Panc1 (cell line): ENCODE measurements around the gene BOD1. TPM values are rescaled to one million over a fixed set of nuclear protein-coding genes. Genes with fewer than 3 reads are reported as not detected.
"Not testable (repeated sequence)": the region's sequence is repeated elsewhere in the genome, so short reads cannot be mapped to it uniquely, and the experiment has no call there.

Experiments used
- ATAC-seq: fragments of 200-7000 bp; cut with Tn5 transposase; 2 replicates; pipeline ENCODE4 v1.9.1; 2020; ENCODE audit warnings: mild to moderate bottlenecking, moderate library complexity
- BruUV-seq: library from RNA; stranded (reverse); fragments of 400-500 nt; replicated peaks from 2 replicates; lab custom pipeline; 2021; lab: Mats Ljungman, UMichigan
- CTCF ChIA-PET: fragments of 300-600 bp; sonication (Branson Sonifier 250); formaldehyde crosslinking; loops from one replicate; lab custom pipeline; 2022; ENCODE audit warnings: antibody characterized with exemption; lab: Charles Lee
- POLR2A ChIA-PET: fragments of 300-600 bp; sonication (Branson Sonifier 250); formaldehyde crosslinking; loops from one replicate; lab custom pipeline; 2022; ENCODE audit warnings: antibody characterized with exemption; lab: Charles Lee
- DNase-seq: peaks from one replicate; pipeline ENCODE4 v3.0.0-alpha.2; 2010; ENCODE audit warnings: low read depth, low spot score
- H3K27ac ChIP-seq: 2 replicates; pipeline ENCODE4 v1.5.1; 2011; ENCODE audit warnings: mild to moderate bottlenecking, low read length, inconsistent platforms
- H3K27me3 ChIP-seq: fragments of 200-500 bp; sonication (Bioruptor generic); 2 replicates; pipeline ENCODE4 v1.6.0; 2014; ENCODE audit warnings: low read length, inconsistent platforms; ENCODE audit not compliant: control insufficient read depth, insufficient read depth
- H3K36me3 ChIP-seq: fragments of 200-500 bp; sonication (Bioruptor generic); 2 replicates; pipeline ENCODE4 v1.5.1; 2014; ENCODE audit warnings: inconsistent platforms, mild to moderate bottlenecking, low read length, moderate library complexity; ENCODE audit not compliant: control insufficient read depth, insufficient read depth
- H3K4me1 ChIP-seq: 2 replicates; pipeline ENCODE4 v1.5.1; 2011; ENCODE audit warnings: inconsistent platforms, mild to moderate bottlenecking, low read length, moderate library complexity; ENCODE audit not compliant: control insufficient read depth, insufficient read depth
- H3K4me3 ChIP-seq, 2 experiments: 2 replicates each; pipeline ENCODE4 v1.5.1; 2011 to 2012; ENCODE audit warnings: low read depth in 2 of 2, low read length in 2 of 2, mild to moderate bottlenecking in 2 of 2, inconsistent platforms in 1 of 2, moderate library complexity in 1 of 2
- H3K9me3 ChIP-seq: fragments of 200-500 bp; sonication (Bioruptor generic); 2 replicates; pipeline ENCODE4 v1.5.1; 2014; ENCODE audit warnings: low read depth, mild to moderate bottlenecking, inconsistent platforms, low read length, moderate library complexity; ENCODE audit not compliant: control insufficient read depth, insufficient read depth
- POLR2AphosphoS5 ChIP-seq: IDR thresholded peaks from 2 replicates; pipeline ENCODE4 v1.6.1; 2012; ENCODE audit warnings: mild to moderate bottlenecking, low read depth, low read length, moderate library complexity
- REST ChIP-seq, 2 experiments: IDR thresholded peaks; 2 replicates each; pipeline ENCODE4 v1.6.1; 2011 to 2012; ENCODE audit warnings: low read depth in 2 of 2, control low read depth in 1 of 2, low read length in 1 of 2, mild to moderate bottlenecking in 1 of 2, moderate library complexity in 1 of 2; ENCODE audit not compliant: insufficient read depth in 1 of 2
- SIN3A ChIP-seq: IDR thresholded peaks from 2 replicates; pipeline ENCODE4 v1.6.1; 2012; ENCODE audit warnings: low read depth, mild to moderate bottlenecking, low read length, moderate library complexity, borderline replicate concordance; ENCODE audit not compliant: insufficient read depth
- TCF7L2 ChIP-seq: IDR thresholded peaks from 2 replicates; pipeline ENCODE4 v1.6.1; 2011; ENCODE audit warnings: mild to moderate bottlenecking, low read depth, low read length, inconsistent platforms
- in situ Hi-C: cut with HindIII; loops from 2 replicates; pipeline ENCODE4 v1.10.0; 2016; ENCODE audit warnings: low sequenced_read_pairs, low pct_unique_long_range_greater_than_20kb
- intact Hi-C: fragments of 100-400 bp; cut with micrococcal nuclease; formaldehyde crosslinking; loops from one replicate; pipeline ENCODE4 v1.10.0; 2022; ENCODE audit not compliant: unreplicated experiment
- total RNA-seq: library from RNA; stranded (reverse); gene quantifications from one replicate; pipeline ENCODE4 v1.2.1, GENCODE V29; 2021; ENCODE audit not compliant: unreplicated experiment
- TF ChIP-seq, protein P1 (sequence below): fragments of 450-650 bp; IDR thresholded peaks from 2 replicates; pipeline ENCODE4 v1.5.1; 2017; ENCODE audit warnings: mild to moderate bottlenecking

BOD1 gene
- total RNA-seq, 1 experiment from 2014 or later, result 86.1 TPM

GRCh38 chr5:173590436-173591055 is 25.9 kb downstream of the BOD1 start:
- no peaks in the 10 kb centered on the region for H3K36me3 ChIP-seq
- ChIA-PET CTCF (no interaction called here), POLR2A (no interaction called here)
- no TSS peak for BruUV-seq
- no peak for ATAC-seq
- no peak for TF ChIP-seq SIN3A
- no peak for TF ChIP-seq TCF7L2
- H3K4me1 ChIP-seq, result no peaks in the 10 kb centered on the region
- H3K9me3 ChIP-seq, result peaks cover 14% of the 10 kb centered on the region; the same call in 1 of the 2 replicates
- in situ Hi-C loops, result no loop called here
- H3K4me3 ChIP-seq, result no peak overlapping the region
- H3K27ac ChIP-seq, result no peak overlapping the region
- DNase-seq, result no peak
- H3K27me3 ChIP-seq, result no peaks in the 10 kb centered on the region
- intact Hi-C loops, result no loop called here

GRCh38 chr5:173586133-173586532 is 30.3 kb downstream of the BOD1 start:
- in situ Hi-C loops, intact Hi-C loops, H3K4me1 ChIP-seq, H3K27ac ChIP-seq, POLR2A ChIA-PET, H3K27me3 ChIP-seq, H3K4me3 ChIP-seq, BruUV-seq, H3K36me3 ChIP-seq, H3K9me3 ChIP-seq, DNase-seq, ATAC-seq, CTCF ChIA-PET: not testable (repeated sequence)

DNA sequence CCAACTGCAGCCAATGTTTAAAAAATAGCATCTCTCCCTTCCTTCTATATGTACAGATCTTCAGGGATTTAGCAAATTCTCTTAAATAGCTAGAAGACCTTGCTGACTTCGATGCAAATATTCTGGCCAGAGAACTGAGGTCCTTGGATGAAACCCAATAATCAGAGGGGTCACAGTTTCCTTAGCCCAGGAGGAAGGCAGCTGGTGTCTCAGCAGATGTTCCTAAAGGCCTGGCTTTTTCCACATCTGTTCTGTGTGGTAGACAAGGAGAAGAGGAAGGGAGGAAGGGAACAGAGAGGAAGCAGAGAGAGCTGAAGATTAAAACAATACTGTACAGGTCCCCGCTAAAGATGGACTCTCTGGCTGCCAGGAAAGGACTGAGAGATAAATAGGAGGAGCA is 33.1 kb downstream of the BOD1 start:
- intact Hi-C loops, result no loop called here
- DNase-seq (no peak), ATAC-seq (no peak)
- Histone ChIP-seq H3K36me3 (no peaks in the 10 kb centered on the region), H3K27ac (no peak overlapping the region), H3K9me3 (no peaks in the 10 kb centered on the region; the same call in 1 of the 2 replicates), H3K27me3 (no peaks in the 10 kb centered on the region), H3K4me3 (no peak overlapping the region), H3K4me1 (no peaks in the 10 kb centered on the region)
- in situ Hi-C loops, result no loop called here
- POLR2A ChIA-PET, result no interaction called here
- BruUV-seq, result no TSS peak
- TF ChIP-seq REST (IDR thresholded peaks at IDR 0.05; ENCODE audit: insufficient read depth in 1 of 2, low read depth in 2 of 2, low read length in 1 of 2) (no peak), SIN3A (no peak), POLR2AphosphoS5 (no peak), TCF7L2 (no peak)
- TF ChIP-seq, protein P1, sequence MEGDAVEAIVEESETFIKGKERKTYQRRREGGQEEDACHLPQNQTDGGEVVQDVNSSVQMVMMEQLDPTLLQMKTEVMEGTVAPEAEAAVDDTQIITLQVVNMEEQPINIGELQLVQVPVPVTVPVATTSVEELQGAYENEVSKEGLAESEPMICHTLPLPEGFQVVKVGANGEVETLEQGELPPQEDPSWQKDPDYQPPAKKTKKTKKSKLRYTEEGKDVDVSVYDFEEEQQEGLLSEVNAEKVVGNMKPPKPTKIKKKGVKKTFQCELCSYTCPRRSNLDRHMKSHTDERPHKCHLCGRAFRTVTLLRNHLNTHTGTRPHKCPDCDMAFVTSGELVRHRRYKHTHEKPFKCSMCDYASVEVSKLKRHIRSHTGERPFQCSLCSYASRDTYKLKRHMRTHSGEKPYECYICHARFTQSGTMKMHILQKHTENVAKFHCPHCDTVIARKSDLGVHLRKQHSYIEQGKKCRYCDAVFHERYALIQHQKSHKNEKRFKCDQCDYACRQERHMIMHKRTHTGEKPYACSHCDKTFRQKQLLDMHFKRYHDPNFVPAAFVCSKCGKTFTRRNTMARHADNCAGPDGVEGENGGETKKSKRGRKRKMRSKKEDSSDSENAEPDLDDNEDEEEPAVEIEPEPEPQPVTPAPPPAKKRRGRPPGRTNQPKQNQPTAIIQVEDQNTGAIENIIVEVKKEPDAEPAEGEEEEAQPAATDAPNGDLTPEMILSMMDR, result no peak
- CTCF ChIA-PET, result no interaction called here
